Right lobe of liver (tissue), 6 donors: ENCODE data around the gene CDK5RAP1. TPM values are rescaled to one million over a fixed set of nuclear protein-coding genes. Genes with fewer than 3 reads are reported as not detected.

ENCODE experiments used
- ATAC-seq, 4 donors: fragments of 200-7000 bp; cut with Tn5 transposase; one replicate each; pipeline ENCODE4 v1.9.1; 2020; ENCODE audit warnings: mild to moderate bottlenecking in 4 of 4, moderate library complexity in 4 of 4
- DNase-seq, 3 donors: peaks; one replicate each; pipeline ENCODE4 v3.0.0-alpha.2; 2020
- H3K27ac ChIP-seq, 3 donors: fragments of 200-600 bp; one replicate each; pipeline ENCODE4 v1.8.0; 2022
- H3K27me3 ChIP-seq, 2 donors: fragments of 200-600 bp; one replicate each; pipeline ENCODE4 v1.8.0; 2022
- H3K36me3 ChIP-seq, 4 donors: fragments of 200-600 bp; sonication (generic) in 1 of 4; one replicate each; pipeline versions ENCODE4 v1.5.1 to v1.8.0; 2017 to 2022; ENCODE audit warnings: control low read depth in 1 of 4
- H3K4me1 ChIP-seq, 4 donors: fragments of 200-600 bp; sonication (generic) in 1 of 4; one replicate each; pipeline versions ENCODE4 v1.5.1 to v1.8.0; 2017 to 2022; ENCODE audit warnings: control low read depth in 1 of 4
- H3K4me3 ChIP-seq, 3 donors: fragments of 200-600 bp; one replicate each; pipeline ENCODE4 v1.8.0; 2022
- H3K9me3 ChIP-seq, 4 donors: fragments of 200-600 bp; sonication (generic) in 1 of 4; one replicate each; pipeline versions ENCODE4 v1.5.1 to v1.8.0; 2017 to 2022; ENCODE audit warnings: control low read depth in 1 of 4
- CTCF ChIP-seq, 4 donors: fragments of 200-600 bp in 3 of 4; fragments of 450-650 bp in 1 of 4; IDR thresholded peaks; one replicate each; pipeline versions ENCODE4 v1.5.1 to v1.8.0; 2016 to 2022; ENCODE audit warnings: antibody characterized with exemption in 4 of 4, mild to moderate bottlenecking in 2 of 4
- POLR2A ChIP-seq: fragments of 450-650 bp; IDR thresholded peaks from one replicate; pipeline ENCODE4 v1.6.1; 2017; ENCODE audit warnings: antibody characterized with exemption, mild to moderate bottlenecking
- WGBS: methylation state at CpG from one replicate; pipeline ENCODE4 v1.1.6; 2018; ENCODE audit warnings: low coverage, low lambda C conversion rate; ENCODE audit not compliant: insufficient coverage; ENCODE audit errors: missing lambda C conversion rate; 5-methylcytosine and 5-hydroxymethylcytosine counted together
- intact Hi-C, 2 donors: fragments of 100-400 bp; cut with DNase I; formaldehyde crosslinking; loops; one replicate each; pipeline versions ENCODE4 v1.11.2 to v1.14.1; 2022
- total RNA-seq, 6 experiments: library from RNA; depleted of rRNA in 2 of 6; stranded (reverse); fragments of >200 nt in 2 of 6; fragmentation: NEBNext Ultra II Directional in 3 of 6; extraction: Animal tissue kit (Norgen Biotek cat#: 25700) in 3 of 6; gene quantifications; one replicate each; pipeline versions ENCODE4 v1.1.0 to v1.2.4, GENCODE V29; 2016 to 2023
- donor health status: DM: no; HTN: yes; CAD: no.
- donor health status: DM: no; HTN: no; CAD: no.
- donor health status: DM: no; HTN: no; CAD: no.
- donor health status: DM: no; HTN: yes; CAD: no.
- donor health status: DM: no; HTN: yes; CAD: no.

The CDK5RAP1 gene
- total RNA-seq, 6 experiments from 2014 or later, result 10.9 to 21.6 (median 14.0) TPM

DNA sequence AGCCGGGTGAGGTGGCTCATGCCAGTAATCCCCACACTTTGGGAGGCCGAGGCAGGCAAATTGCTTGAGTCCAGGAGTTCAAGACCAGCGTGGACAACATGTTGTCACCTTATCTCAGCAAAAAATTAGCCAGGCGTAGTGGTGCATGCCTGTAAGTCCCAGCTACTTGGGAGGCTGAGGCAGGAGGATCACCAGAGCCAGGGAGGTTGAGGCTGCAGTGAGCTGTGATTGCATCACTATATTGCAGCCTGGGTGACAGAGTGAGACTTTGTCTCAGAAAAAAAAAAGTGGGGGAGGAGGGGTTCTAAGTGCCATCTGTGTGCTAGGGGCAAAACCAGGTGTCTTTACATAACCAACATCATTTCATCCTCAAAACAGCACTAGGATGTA, 48.3 kb downstream of the CDK5RAP1 start:
- ATAC-seq (no peak), DNase-seq (no peak)
- TF ChIP-seq POLR2A, result no peak
- no peak for TF ChIP-seq CTCF (IDR thresholded peaks at IDR 0.05)
- H3K27me3 ChIP-seq, result no peaks in the 10 kb centered on the region
- intact Hi-C loops, result no loop called here
- H3K27ac ChIP-seq, result no peak overlapping the region
- no peak overlapping the region for H3K4me3 ChIP-seq
- WGBS, result 88% methylated on average over 3 of the region's 4 CpGs
- H3K36me3 ChIP-seq, result no peaks in the 10 kb centered on the region
- no peaks in the 10 kb centered on the region for H3K4me1 ChIP-seq
- H3K9me3 ChIP-seq, result no peaks in the 10 kb centered on the region

DNA sequence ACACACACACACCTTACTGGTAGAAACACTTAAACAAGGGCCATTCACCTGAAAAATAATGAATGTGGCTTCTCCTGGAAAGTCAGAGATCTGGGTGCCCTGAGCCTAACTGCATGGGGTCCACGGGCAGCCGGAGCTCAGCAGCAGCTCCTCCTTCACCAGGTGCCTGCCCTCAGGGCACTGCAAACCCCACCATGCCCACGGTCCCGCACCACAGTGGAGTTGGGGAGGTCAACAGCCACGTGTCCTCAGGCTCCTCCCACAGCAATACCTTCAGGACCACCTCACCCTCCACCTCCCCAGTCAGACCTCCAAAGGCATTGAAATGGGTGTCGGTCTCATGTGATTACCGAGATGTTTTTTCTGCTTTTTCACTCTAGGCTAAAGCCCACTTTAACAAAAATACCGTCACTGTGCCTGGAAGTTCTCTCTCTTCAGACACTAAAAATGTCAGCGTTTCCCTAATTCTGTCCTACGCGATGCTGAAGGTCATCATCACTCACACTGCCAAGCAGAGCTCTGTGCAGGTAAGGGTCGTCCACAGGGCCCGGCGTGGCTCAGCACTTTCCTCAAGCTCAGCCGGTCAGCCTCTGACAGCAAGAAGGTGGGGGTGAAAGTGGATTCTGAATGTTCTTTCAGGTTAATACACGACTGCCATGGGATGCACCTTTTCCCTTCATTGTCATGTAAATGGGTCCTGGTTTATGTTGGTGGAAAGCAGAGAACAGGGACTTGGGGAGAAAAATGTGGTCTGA, 48.9 kb downstream of the CDK5RAP1 start:
- Histone ChIP-seq H3K27ac (no peak overlapping the region), H3K9me3 (no peaks in the 10 kb centered on the region), H3K27me3 (no peaks in the 10 kb centered on the region), H3K4me3 (no peak overlapping the region), H3K36me3 (no peaks in the 10 kb centered on the region), H3K4me1 (no peaks in the 10 kb centered on the region)
- WGBS, result 93% methylated on average over 14 of the region's 16 CpGs
- TF ChIP-seq POLR2A (no peak), CTCF (IDR thresholded peaks at IDR 0.05) (no peak)
- intact Hi-C loops, result no loop called here
- no peak for ATAC-seq
- DNase-seq, result no peak

DNA sequence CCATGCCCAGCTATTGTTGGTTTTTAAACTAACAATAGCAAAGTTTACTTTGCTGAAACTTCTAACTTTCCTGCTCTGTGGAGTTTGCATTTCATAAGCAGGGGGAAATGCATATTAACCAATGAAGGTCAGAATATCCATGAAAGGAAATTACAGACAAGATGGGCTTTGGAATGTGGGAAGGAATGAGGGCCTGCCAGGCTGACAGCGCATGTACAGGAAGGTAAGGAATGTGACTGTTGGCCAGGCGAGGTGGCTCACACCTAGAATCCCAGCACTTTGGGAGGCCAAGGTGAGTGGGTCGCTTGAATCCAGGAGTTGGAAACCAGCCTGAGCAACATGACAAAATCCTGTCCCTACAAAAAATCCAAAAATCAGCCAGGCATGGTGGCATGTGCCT, 49.6 kb downstream of the CDK5RAP1 start:
- 43% methylated on average over 2 of the region's 3 CpGs for WGBS
- Histone ChIP-seq H3K9me3 (no peaks in the 10 kb centered on the region), H3K4me3 (no peak overlapping the region), H3K4me1 (no peaks in the 10 kb centered on the region), H3K36me3 (no peaks in the 10 kb centered on the region), H3K27me3 (no peaks in the 10 kb centered on the region), H3K27ac (no peak overlapping the region)
- DNase-seq (no peak), ATAC-seq (no peak)
- intact Hi-C loops, result no loop called here
- no peak for TF ChIP-seq CTCF (IDR thresholded peaks at IDR 0.05)
- TF ChIP-seq POLR2A, result no peak

- no peak for TF ChIP-seq POLR2A
- TF ChIP-seq CTCF (IDR thresholded peaks at IDR 0.05), result no peak
- H3K4me3 ChIP-seq, result no peak overlapping the region
- no peaks in the 10 kb centered on the region for H3K9me3 ChIP-seq
- H3K36me3 ChIP-seq, result no peaks in the 10 kb centered on the region
- ATAC-seq, result no peak
- intact Hi-C loops, result no loop called here
- H3K27ac ChIP-seq, result no peak overlapping the region
- WGBS, result 100% methylated on average over 2 of the region's 8 CpGs
- H3K27me3 ChIP-seq, result no peaks in the 10 kb centered on the region
- no peak for DNase-seq
- H3K4me1 ChIP-seq, result peaks cover 0 to under 1% (median 0%) of the 10 kb centered on the region in 4 donors
These were observed 51.8 kb downstream of the CDK5RAP1 start for GRCh38 chr20:33349493-33349892.
